NB4 (cell line): ENCODE results near the gene CFAP53.

Experiments used
- MYC ChIP-seq: IDR thresholded peaks from 2 replicates; pipeline ENCODE4 v1.6.1; 2011; ENCODE audit warnings: low read depth, low read length
- POLR2A ChIP-seq: IDR thresholded peaks from 2 replicates; pipeline ENCODE4 v1.6.1; 2011; ENCODE audit warnings: mild to moderate bottlenecking; ENCODE audit not compliant: insufficient read length; ENCODE audit errors: extremely low read depth
- TF ChIP-seq, protein P1 (sequence below): IDR thresholded peaks from one replicate; pipeline ENCODE4 v1.5.1; 2012; ENCODE audit warnings: low read depth, low read length
- TF ChIP-seq, protein P2 (sequence below): IDR thresholded peaks from 2 replicates; pipeline ENCODE4 v1.6.1; 2011; ENCODE audit warnings: low read depth, low read length

DNA sequence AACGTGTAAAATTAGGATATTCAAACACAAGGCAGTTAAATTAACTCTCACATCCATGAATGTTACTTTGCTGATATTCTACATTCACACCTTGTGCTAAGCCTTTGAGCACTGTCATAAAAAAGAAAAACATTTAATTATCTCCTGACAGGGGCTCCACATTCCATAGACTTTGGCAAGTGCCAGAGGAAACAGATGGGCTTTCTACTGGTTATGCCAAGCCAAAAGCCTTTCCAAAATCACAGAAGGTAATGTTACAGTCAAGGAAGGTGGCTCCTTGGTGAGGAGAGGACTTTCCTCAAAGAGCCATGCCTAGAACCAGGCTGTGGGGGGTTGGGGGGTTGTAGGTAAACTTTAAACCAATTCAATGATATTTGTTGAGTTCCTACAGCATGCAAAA lies 83.8 kb downstream of the CFAP53 start:
- TF ChIP-seq, protein P1, sequence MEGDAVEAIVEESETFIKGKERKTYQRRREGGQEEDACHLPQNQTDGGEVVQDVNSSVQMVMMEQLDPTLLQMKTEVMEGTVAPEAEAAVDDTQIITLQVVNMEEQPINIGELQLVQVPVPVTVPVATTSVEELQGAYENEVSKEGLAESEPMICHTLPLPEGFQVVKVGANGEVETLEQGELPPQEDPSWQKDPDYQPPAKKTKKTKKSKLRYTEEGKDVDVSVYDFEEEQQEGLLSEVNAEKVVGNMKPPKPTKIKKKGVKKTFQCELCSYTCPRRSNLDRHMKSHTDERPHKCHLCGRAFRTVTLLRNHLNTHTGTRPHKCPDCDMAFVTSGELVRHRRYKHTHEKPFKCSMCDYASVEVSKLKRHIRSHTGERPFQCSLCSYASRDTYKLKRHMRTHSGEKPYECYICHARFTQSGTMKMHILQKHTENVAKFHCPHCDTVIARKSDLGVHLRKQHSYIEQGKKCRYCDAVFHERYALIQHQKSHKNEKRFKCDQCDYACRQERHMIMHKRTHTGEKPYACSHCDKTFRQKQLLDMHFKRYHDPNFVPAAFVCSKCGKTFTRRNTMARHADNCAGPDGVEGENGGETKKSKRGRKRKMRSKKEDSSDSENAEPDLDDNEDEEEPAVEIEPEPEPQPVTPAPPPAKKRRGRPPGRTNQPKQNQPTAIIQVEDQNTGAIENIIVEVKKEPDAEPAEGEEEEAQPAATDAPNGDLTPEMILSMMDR = no peak
- no peak for TF ChIP-seq POLR2A
- TF ChIP-seq, protein P2, sequence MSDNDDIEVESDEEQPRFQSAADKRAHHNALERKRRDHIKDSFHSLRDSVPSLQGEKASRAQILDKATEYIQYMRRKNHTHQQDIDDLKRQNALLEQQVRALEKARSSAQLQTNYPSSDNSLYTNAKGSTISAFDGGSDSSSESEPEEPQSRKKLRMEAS = no peak
- TF ChIP-seq MYC = no peak
